Myocyte (in vitro differentiated cells): ENCODE results near the gene MATK. TPM values are rescaled to one million over a fixed set of nuclear protein-coding genes. Genes with fewer than 3 reads are reported as not detected.

ENCODE experiments used
- DNase-seq: peaks from one replicate; pipeline ENCODE4 v3.0.0-alpha.2; 2012; ENCODE audit warnings: low read depth
- total RNA-seq: library from RNA; depleted of rRNA; stranded (reverse); fragments of >200 nt; gene quantifications from 2 replicates; pipeline ENCODE4 v1.2.3, GENCODE V29; 2014

The MATK gene
- total RNA-seq, 1 donor from 2014 or later: not detected

GRCh38 chr19:3792114-3792513 is 5.9 kb upstream of the MATK start:
- no peak for DNase-seq

- DNase-seq: no peak
Measured at GRCh38 chr19:3790941-3791340, 4.8 kb upstream of the MATK start.

GRCh38 chr19:3790209-3790734 is 4.1 kb upstream of the MATK start:
- no peak for DNase-seq

- DNase-seq: peak; percentile 68
Measured at GRCh38 chr19:3788996-3789778, 3.0 kb upstream of the MATK start.

- DNase-seq: no peak
Measured at GRCh38 chr19:3785451-3785937, 687 bp downstream of the MATK start.

GRCh38 chr19:3784607-3785450 is 1.4 kb downstream of the MATK start:
- no peak for DNase-seq

GRCh38 chr19:3783660-3784584 is 2.3 kb downstream of the MATK start:
- DNase-seq: no peak

- no peak for DNase-seq
Measured at GRCh38 chr19:3782903-3783302, 3.3 kb downstream of the MATK start.

GRCh38 chr19:3782330-3782729 is 3.9 kb downstream of the MATK start:
- no peak for DNase-seq

GRCh38 chr19:3781603-3782002 is 4.6 kb downstream of the MATK start:
- no peak for DNase-seq

- no peak for DNase-seq
Measured at GRCh38 chr19:3780786-3781304, 5.3 kb downstream of the MATK start.

GRCh38 chr19:3778899-3779723 is 7.1 kb downstream of the MATK start:
- no peak for DNase-seq

- DNase-seq: no peak
Measured at GRCh38 chr19:3778104-3778867, 7.9 kb downstream of the MATK start.

GRCh38 chr19:3776479-3777040 is 9.6 kb downstream of the MATK start:
- no peak for DNase-seq

GRCh38 chr19:3775831-3776230 is 10.3 kb downstream of the MATK start:
- DNase-seq: no peak

GRCh38 chr19:3775374-3775711 is 10.8 kb downstream of the MATK start:
- no peak for DNase-seq

- no peak for DNase-seq
Measured at GRCh38 chr19:3774621-3775373, 11.4 kb downstream of the MATK start.
